Hindlimb muscle (tissue), 1 donor: ENCODE data around the gene ZBTB8A. TPM values are rescaled to one million over a fixed set of nuclear protein-coding genes. Genes with fewer than 3 reads are reported as not detected.
"Not testable (repeated sequence)": the region's sequence is repeated elsewhere in the genome, so short reads cannot be mapped to it uniquely, and the experiment has no call there.

Experiments
- DNase-seq: peaks from one replicate; pipeline ENCODE4 v3.0.0-alpha.2; 2013
- polyA plus RNA-seq: library from polyadenylated mRNA; unstranded; fragments of 120-200 nt; gene quantifications from one replicate; pipeline ENCODE4 v1.2.1, GENCODE V29; 2013; ENCODE audit not compliant: insufficient read length

The ZBTB8A gene
- polyA plus RNA-seq, 1 donor = 10.5 TPM

GRCh38 chr1:32622205-32622604, 83.0 kb downstream of the ZBTB8A start:
- no peak for DNase-seq

DNA sequence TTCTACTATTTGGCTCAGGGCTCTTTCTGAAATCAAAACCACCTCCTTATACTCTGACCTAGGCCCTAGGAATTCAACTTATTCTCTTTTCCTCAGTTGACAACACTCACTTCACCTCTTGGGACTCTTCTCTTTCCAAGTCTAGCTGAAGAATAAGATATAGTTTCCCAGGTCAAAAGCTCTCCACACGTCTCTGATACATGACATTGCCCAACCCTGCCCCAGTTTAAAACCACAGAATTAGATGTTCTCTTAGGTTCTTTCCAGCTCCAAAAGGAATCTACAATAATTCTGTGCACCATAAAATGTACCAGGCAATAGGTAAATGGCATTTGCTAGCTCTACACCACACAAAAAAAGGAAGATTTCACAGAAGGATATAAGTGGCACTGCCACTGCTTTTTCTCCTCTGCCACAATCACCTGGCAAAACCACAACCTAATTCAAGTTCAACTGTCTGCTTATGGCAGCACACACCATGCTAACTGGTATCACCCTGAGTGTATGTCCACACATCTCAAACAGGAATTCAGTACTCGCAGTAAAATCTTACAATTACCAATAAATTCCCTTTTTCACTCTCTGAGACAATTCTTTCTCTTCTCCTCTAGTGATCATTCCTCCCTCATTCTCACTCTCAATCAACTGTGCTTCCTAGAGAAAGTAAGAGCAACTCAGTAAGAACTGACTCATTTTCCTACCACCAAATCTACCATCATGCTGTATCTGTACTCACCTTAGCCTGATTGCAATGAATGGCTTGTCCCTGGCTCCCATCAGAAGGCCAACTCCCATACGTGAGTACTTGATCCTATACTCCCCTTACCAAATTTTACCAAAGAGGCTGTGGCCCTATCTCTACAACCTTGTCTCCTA, 83.8 kb downstream of the ZBTB8A start:
- DNase-seq = no peak

- no peak for DNase-seq
Observed at GRCh38 chr1:32623775-32624174, 84.5 kb downstream of the ZBTB8A start.

- no peak for DNase-seq
Observed at GRCh38 chr1:32626176-32626575, 86.9 kb downstream of the ZBTB8A start.

GRCh38 chr1:32627596-32628162, 88.5 kb downstream of the ZBTB8A start:
- no peak for DNase-seq

- not testable (repeated sequence) for DNase-seq
Observed at GRCh38 chr1:32630173-32630572, 90.9 kb downstream of the ZBTB8A start.

DNA sequence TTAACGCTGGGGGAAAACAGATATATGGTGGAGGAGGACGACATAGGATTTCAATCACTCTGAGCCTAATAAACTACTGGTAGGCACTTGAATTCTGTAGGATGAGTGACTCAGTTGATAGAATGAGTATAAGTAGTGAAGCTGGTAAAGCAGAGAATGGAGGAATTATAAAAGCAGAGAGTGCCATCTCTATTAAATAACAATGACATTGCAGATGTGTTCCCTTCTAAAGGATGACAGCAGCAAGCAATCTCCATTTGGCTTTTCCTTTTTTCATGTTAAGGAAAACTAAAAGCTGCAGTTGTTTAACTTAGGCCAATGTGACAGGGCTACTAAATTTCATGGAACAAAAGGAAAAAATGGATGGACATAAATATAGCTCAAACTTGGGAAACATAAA, 93.6 kb downstream of the ZBTB8A start:
- no peak for DNase-seq

- no peak for DNase-seq
Observed at GRCh38 chr1:32635508-32636277, 96.5 kb downstream of the ZBTB8A start.

DNA sequence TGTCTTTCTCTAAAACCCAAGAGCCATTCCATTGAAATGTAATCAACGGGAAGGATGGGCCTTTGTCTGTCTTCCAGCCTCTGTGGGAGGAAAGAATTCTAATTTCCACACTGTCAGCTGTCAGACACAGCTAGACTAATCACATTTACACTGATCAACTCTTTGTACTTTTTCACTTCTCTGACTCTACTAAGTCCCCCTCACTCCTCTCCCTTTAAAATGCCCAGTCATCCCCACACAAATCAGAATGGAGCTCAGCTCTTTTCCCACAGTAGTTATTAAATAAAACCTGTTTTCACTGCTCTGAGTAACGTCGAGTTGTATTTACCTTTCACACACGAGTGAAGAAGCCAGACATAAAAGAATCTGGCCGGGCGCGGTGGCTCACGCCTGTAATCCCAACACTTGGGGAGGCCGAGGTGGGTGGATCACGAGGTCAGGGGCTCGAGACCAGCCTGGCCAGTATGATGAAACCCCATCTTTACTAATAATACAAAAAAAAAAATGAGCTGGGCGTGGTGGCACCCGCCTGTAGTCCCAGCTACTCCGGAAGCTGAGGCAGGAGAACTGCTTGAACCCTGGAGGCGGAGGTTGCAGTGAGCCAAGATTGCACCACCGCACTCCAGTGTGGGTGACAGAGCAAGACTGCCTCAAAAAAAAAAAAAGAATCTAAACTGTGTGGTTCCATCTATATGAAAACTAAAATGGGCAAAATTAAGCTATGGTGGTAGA, 97.9 kb downstream of the ZBTB8A start:
- no peak for DNase-seq

- DNase-seq = no peak
Observed at GRCh38 chr1:32639489-32640075, 100.4 kb downstream of the ZBTB8A start.

DNA sequence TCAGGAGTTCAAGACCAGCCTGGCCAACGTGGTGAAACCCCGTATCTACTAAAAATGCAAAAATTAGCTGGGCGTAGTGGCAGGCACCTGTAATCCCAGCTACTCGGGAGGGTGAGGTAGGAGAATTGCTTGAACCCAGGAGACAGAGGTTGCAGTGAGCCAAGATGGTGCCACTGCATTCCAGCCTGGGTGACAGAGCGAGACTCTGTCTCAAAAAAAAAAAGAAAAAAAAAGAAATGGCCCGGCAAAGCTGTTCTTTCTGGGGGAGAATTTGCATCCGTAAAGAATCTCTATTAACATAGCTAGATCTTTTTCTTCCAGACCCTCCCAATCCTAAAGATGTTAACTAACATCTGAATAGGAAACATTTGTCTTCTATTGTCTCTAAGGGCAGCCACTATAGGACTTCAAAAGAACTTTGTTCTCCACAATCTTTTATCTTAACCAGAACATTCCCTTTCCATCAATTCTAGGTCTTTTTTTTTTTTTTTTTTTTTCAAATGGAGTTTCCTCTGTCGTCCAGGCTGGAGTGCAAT, 103.1 kb downstream of the ZBTB8A start:
- DNase-seq = not testable (repeated sequence)

DNA sequence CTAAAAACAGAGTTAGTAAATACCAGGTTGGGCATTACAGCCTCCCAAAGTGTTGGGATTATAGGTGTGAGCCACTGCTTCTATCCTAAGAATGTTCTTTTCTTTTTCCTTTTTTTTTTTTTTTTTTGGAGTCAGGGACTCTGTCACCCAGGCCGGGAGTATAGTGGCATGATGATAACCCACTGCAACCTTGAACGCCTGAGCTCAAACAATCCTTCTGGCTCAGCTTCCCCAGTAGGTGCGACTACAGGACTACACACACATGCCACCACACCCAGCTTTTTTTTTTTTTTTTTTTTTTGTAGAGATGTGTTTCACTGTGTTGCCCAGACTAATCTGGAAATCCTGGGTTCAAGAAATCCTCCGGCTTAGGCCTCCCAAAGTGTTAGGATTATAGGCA, 105.2 kb downstream of the ZBTB8A start:
- DNase-seq = no peak

GRCh38 chr1:32647308-32648134, 108.3 kb downstream of the ZBTB8A start:
- DNase-seq = no peak

DNA sequence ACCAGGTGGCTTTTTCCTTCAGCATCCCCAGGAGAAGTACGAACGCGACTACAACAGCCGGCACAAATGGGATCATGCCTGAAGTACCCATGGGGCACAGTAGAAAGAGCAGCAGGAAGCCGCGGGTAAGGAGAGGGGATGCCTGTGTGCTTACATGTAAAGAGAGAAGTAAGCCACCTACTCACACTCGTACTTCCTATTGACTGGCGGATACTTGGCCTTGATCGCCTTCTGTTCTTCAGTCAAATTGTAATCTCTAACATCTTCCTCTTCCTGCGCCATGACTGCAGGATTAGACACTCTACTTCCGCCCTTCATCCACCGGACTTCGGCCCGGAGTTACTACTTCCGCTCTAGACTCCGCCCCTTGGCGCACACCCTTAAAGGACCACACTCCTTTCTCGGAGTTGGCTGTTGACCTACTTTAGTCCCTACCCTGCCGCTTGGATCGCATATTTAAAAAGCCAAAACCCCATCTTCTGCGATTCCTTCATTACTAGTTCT, 111.1 kb downstream of the ZBTB8A start, which contains the start of gene ZBTB8OS:
ZBTB8OS (minus strand) TSS at position 303 of the 504 bp plus-strand sequence; CDS start at position 282, 21 bp downstream.
- DNase-seq = peak; percentile 94

- peak; percentile 99 for DNase-seq
Observed at GRCh38 chr1:32650752-32651460, 111.7 kb downstream of the ZBTB8A start, which contains the start of gene RBBP4. TSS of gene RBBP4 (plus strand) at chr1:32651208. CDS start at chr1:32651307, 99 bp downstream.

- DNase-seq = no peak
Observed at GRCh38 chr1:32651461-32652073, 112.3 kb downstream of the ZBTB8A start.

DNA sequence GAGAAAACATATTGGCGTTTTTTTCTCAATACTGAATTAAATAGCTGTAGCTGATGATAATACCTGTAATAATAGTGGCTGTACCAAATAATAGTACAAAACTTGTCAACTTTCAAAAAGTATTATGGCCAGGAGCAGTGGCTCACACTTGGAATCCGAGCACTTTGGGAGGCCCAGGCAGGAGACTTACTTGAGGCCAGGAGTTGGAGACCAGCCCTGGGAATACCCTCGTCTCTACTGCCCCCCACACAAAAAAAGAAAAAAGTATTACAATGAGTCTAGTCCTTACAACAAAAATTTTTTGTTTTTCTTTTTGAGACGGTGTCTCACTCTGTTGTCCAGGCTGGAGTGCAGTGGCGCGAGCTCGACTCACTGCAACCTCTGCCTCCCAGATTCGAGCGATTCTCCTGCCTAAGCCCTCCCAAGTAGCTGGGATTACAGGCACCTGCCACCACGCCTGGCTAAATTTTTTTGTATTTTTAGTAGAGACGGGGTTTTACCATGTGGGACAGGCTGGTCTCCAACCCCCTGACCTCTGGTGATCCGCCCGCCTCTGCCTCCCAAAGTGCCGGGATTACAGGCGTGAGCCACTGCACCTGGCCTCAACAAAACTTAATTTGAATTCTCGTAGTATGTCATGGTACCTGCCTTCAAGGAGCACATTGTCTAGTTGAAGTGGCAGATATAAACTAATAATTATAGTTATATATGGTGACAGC, 113.2 kb downstream of the ZBTB8A start:
- no peak for DNase-seq
